Hypothalamus (tissue), 51 donors: ENCODE measurements around the gene KDM2A.
"Not testable (repeated sequence)": the region's sequence is repeated elsewhere in the genome, so short reads cannot be mapped to it uniquely, and the experiment has no call there.

Experiments
- DNase-seq, 51 donors: peaks; one replicate each; lab custom pipeline; 2025; lab: John Stamatoyannopoulos, UW

The KDM2A gene

DNA sequence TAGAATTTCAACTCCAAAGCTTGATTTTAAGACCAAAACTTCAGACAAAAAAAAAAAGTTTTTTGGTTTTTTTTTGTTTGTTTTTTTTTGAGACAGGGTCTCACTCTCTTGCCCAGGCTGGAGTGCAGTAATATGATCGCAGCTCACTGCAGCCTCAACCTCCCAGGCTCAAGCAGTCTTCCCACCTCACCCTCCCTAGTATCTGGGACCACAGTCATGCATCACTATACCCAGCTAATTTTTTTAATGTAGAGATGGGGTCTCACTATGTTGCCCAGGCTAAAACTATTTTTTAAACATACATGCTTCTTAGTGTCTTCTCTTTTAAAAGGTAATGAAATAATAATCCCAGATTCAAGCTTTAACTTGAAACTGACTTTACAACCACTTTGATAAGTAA, 111.8 kb downstream of the KDM2A start:
- no peak for DNase-seq

GRCh38 chr11:67233584-67234190, 114.6 kb downstream of the KDM2A start:
- DNase-seq: no peak

- not testable (repeated sequence) for DNase-seq
Measured at GRCh38 chr11:67234571-67234970, 115.5 kb downstream of the KDM2A start.

- no peak for DNase-seq
Measured at GRCh38 chr11:67237574-67237973, 118.5 kb downstream of the KDM2A start.

DNA sequence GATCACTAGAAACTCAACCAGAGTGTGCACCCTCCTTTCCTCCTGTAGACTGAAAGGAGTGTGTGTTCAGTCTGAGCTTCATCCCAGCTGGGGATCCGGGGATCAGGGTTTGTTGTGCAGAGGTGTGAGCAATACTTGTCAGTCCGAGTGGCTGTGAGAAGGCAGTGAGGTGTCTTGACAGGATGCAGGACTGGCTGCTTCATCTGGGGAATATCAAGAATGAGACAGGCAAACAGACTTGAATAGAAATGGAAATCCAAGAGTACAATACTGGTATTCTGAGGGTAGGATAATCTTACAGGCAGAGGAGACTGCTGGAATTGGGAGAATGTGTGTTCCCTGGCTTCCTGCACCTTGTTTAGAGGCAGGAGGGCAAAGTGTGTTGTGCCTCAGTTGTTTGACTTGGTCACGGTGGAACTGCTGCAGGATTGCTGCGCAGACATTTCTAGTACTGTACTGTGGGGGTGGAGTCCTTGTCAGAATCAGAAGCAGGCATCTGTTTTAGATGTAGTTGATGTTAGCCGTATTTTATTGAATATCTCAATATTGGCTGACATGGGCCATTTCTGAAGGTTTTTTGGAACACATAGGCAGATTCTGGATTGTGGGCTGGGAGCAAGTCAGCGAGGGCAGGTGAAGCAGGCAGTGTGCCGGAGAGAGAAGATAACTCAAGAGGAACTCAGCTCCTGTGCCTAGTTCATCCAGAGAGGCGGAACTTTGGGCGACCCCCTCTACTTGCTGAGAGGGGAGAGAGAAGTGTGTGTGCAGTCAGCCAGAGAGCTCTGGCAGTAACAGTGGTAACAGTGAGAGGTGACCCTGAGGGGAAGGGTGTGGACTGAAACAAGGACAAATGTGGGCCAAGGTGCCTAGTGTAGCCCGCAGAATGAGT, 120.1 kb downstream of the KDM2A start:
- peak in 2 of 51 donors; percentile 16 to 42 for DNase-seq

GRCh38 chr11:67239783-67240575, 120.9 kb downstream of the KDM2A start:
- DNase-seq: peak; percentile 36 to 98 (median 94)

- DNase-seq: peak in 20 of 51 donors; percentile 9 to 56 (median 22)
Measured at GRCh38 chr11:67240576-67241389, 121.7 kb downstream of the KDM2A start.

DNA sequence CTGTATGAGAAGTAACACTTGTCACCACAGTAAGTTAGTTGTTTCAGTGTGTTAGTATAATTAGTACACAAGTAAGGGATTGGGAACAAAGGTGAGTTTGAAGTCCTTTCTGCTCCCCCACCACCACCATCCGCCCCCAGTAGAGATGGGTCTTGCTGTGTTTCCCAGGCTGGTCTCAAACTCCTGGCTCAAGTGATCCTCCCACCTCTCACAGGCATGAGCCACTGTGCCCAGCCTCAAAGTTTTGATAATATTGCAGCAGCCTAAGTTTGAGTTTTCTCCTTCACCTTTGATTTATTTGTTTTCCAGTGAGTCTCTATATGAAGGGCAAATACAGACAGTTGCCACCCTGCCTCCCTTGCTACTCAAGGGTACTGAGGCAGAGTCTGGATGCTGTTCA, 123.5 kb downstream of the KDM2A start:
- DNase-seq: no peak

GRCh38 chr11:67243051-67243450, 124.0 kb downstream of the KDM2A start:
- no peak for DNase-seq

DNA sequence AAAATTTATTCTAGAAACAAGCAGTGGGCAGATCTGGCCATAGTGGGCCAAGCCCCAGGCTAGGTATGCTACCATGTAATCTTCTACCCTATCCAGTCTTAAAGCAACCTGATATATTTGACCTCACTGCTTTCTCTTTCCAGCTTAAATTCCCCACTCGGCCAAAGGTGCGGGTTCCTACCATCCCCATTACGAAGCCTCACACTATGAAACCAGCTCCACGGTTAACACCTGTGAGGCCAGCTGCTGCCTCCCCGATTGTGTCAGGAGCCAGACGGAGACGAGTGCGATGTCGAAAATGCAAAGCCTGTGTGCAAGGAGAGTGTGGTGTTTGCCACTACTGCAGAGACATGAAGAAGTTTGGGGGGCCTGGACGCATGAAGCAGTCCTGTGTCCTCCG, 126.0 kb downstream of the KDM2A start:
- no peak for DNase-seq

DNA sequence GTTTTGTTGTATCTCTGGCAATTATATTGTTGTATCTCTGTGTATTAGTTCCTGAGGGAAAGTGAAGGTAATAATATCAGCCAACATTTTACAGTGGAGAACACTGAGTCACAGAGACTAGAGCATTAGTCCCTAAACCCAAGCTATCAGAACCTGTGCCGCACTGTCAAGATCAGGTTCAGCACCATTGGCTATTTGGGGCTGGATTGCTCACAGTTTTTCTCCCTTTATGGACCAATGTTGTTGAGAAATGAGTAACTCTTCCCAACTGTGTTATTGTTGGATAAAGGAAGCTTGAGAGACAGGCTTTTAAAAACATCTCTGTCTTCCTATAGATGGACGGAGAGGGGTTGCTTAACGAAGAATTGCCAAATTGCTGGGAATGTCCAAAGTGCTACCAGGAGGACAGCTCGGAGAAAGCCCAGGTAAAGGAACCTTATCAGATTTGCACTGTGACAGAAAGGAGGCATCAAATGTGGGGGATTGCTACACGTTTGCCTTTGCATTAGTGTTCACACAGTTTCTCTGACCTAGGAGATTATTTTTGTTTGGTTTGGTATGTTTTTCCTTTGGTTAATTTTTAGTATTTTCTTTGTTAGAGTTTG, 129.0 kb downstream of the KDM2A start:
- no peak for DNase-seq

- DNase-seq: no peak
Measured at GRCh38 chr11:67248653-67249052, 129.6 kb downstream of the KDM2A start.

DNA sequence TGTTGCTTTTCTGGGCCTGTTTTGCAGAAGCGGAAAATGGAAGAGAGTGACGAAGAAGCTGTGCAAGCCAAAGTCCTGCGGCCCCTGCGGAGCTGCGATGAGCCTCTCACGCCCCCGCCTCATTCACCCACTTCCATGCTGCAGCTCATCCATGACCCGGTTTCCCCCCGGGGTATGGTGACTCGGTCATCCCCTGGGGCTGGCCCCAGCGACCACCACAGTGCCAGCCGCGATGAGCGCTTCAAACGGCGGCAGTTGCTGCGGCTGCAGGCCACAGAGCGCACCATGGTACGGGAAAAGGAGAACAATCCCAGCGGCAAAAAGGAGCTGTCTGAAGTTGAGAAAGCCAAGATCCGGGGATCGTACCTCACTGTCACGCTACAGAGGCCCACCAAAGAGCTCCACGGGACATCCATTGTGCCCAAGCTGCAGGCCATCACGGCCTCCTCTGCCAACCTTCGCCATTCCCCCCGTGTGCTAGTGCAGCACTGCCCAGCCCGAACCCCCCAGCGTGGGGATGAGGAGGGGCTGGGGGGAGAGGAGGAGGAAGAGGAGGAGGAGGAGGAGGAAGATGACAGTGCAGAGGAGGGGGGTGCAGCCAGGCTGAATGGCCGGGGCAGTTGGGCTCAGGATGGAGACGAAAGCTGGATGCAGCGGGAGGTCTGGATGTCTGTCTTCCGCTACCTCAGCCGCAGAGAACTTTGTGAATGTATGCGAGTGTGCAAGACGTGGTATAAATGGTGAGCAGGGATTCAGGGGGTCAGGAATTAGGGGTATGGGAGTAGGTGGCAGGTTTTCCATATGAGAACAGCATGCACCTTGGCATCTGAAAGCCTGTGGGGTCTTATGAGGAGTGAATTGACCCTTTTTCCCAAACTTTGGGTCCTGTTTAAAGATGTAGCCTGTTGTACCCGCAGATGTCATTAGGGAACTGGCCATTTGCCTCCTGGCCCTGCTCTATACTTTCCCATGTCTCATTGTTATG, 131.3 kb downstream of the KDM2A start:
- no peak for DNase-seq

- DNase-seq: no peak
Measured at GRCh38 chr11:67251841-67252240, 132.8 kb downstream of the KDM2A start.

- DNase-seq: peak in 12 of 51 donors; percentile 13 to 62 (median 46)
Measured at GRCh38 chr11:67252831-67253239, 133.8 kb downstream of the KDM2A start.

DNA sequence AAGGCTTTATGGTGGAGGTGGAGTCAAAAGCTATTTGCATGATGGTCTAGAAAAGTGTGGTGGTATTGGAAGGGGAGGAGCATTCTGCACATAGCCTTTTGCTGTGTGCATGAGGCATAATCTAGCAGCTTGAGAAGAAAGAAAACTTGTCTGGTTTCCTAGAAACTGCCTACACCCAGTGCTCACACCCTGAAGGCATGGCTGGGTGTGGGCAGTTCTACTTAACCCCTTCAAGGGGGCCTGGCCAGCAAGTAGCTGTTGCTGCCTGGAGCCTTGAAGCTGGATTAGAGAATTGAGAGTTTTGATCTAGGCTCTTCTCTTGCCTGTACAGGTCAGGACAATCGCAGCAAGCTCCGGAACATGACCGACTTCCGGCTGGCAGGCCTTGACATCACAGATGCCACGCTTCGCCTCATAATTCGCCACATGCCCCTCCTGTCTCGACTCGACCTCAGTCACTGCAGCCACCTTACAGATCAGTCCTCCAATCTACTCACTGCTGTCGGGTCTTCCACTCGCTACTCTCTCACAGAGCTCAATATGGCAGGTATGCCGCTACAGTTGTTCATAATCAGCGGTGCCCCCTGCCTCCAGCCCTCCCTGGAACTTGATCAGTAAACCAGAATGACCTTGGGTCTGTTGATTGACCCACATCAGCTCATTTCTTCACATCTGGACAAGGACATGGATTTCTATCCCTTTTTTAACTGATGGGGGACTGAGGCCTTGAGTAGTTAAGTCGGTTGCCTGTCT, 135.0 kb downstream of the KDM2A start:
- no peak for DNase-seq

GRCh38 chr11:67254798-67255197, 135.7 kb downstream of the KDM2A start:
- DNase-seq: no peak

- no peak for DNase-seq
Measured at GRCh38 chr11:67255353-67255752, 136.3 kb downstream of the KDM2A start.
